Measurements from ENCODE around the gene NUDC. TPM values are rescaled to one million over a fixed set of nuclear protein-coding genes. Genes with fewer than 3 reads are reported as not detected.

NUDC gene
- total and polyA plus RNA-seq, 12 donors, result 63.3 to 257 (median 97.7) TPM

GRCh38 chr1:26911399-26912146 is 10.0 kb upstream of the NUDC start:
- DNase-seq, result peak in 1 of 7 donors; percentile 31
- H3K36me3 ChIP-seq (replicated peaks in 1 of 2), result no peaks in the 10 kb centered on the region
- peaks cover 22 to 34% of the 10 kb centered on the region in 2 donors for H3K4me1 ChIP-seq (replicated peaks in 1 of 2)
- WGBS, 4 donors, result 76 to 94% (median 82%) methylated on average over 3 to 8 of the region's 8 CpGs
- no peak for TF ChIP-seq POLR2A (IDR thresholded peaks at IDR 0.05)
- TF ChIP-seq CTCF (IDR thresholded peaks at IDR 0.05), result no peak
- no peaks in the 10 kb centered on the region for H3K9me3 ChIP-seq (replicated peaks in 1 of 3)
- no peaks in the 10 kb centered on the region for H3K27me3 ChIP-seq
- H3K27ac ChIP-seq, result peak overlapping the region in 2 of 5 donors; percentile 20 to 92
- no peak overlapping the region for H3K4me3 ChIP-seq
- intact Hi-C loops (cut with DNase I), result no loop called here

GRCh38 chr1:26912147-26912490 is 9.4 kb upstream of the NUDC start:
- no peaks in the 10 kb centered on the region for H3K36me3 ChIP-seq (replicated peaks in 1 of 2)
- peaks cover 22 to 34% of the 10 kb centered on the region in 2 donors for H3K4me1 ChIP-seq (replicated peaks in 1 of 2)
- DNase-seq, result no peak
- peak overlapping the region in 1 of 5 donors; percentile 92 for H3K27ac ChIP-seq
- TF ChIP-seq POLR2A (IDR thresholded peaks at IDR 0.05) (no peak), CTCF (IDR thresholded peaks at IDR 0.05) (no peak)
- H3K27me3 ChIP-seq, result no peaks in the 10 kb centered on the region
- no peaks in the 10 kb centered on the region for H3K9me3 ChIP-seq (replicated peaks in 1 of 3)
- intact Hi-C loops (cut with DNase I), result no loop called here
- peak overlapping the region in 1 of 4 donors; percentile 48 for H3K4me3 ChIP-seq
- WGBS, 4 donors, result 38 to 59% (median 49%) methylated on average over 2 of the region's 2 CpGs

- H3K27ac ChIP-seq, result peak overlapping the region; percentile 48 to 97 (median 91)
- intact Hi-C loops (cut with DNase I), result no loop called here
- TF ChIP-seq CTCF (IDR thresholded peaks at IDR 0.05) (no peak), POLR2A (IDR thresholded peaks at IDR 0.05) (no peak)
- no peaks in the 10 kb centered on the region for H3K9me3 ChIP-seq (replicated peaks in 1 of 3)
- no peaks in the 10 kb centered on the region for H3K27me3 ChIP-seq
- no peaks in the 10 kb centered on the region for H3K36me3 ChIP-seq (replicated peaks in 1 of 2)
- peaks cover 22 to 34% of the 10 kb centered on the region in 2 donors for H3K4me1 ChIP-seq (replicated peaks in 1 of 2)
- 28 to 43% (median 37%) methylated on average over 1 to 5 of the region's 5 CpGs for WGBS, 4 donors
- peak in 1 of 7 donors; percentile 29 for DNase-seq
- peak overlapping the region in 2 of 4 donors; percentile 11 to 48 for H3K4me3 ChIP-seq
Measured at GRCh38 chr1:26913389-26913753, 8.2 kb upstream of the NUDC start.

- intact Hi-C loops (cut with DNase I), result no loop called here
Measured at GRCh38 chr1:26913754-26914619, 7.6 kb upstream of the NUDC start, which contains the start of gene NR0B2. Gene NR0B2 (minus strand): TSS chr1:26913975. CDS start chr1:26913940, 35 bp downstream.

More at GRCh38 chr1:26913754-26914619, 7.6 kb upstream of the NUDC start, which contains the start of gene NR0B2:
- peak within 1 kb of the TSS in 2 of 4 donors; percentile 11 to 48 for H3K4me3 ChIP-seq
- H3K9me3 ChIP-seq (replicated peaks in 1 of 3), result no peaks in the 10 kb centered on the region
- no peaks in the 10 kb centered on the region for H3K27me3 ChIP-seq
- no peaks in the 10 kb centered on the region for H3K36me3 ChIP-seq (replicated peaks in 1 of 2)
- 42 to 51% (median 47%) methylated on average over 7 to 16 of the region's 16 CpGs for WGBS, 4 donors
- no peak for TF ChIP-seq CTCF (IDR thresholded peaks at IDR 0.05)
- peak; percentile 28 to 85 for TF ChIP-seq POLR2A (IDR thresholded peaks at IDR 0.05)
- peak within 1 kb of the TSS; percentile 63 to 97 (median 91) for H3K27ac ChIP-seq
- DNase-seq, result peak; percentile 80 to 95 (median 91)
- peaks cover 22 to 34% of the 10 kb centered on the region in 2 donors for H3K4me1 ChIP-seq (replicated peaks in 1 of 2)

Measured in adrenal gland (tissue), 12 donors.